Superior temporal gyrus (tissue), 1 donor: ENCODE data around the gene GRM8.

Source experiments
- DNase-seq: peaks from one replicate; pipeline ENCODE4 v3.0.0-alpha.2; 2016; ENCODE audit errors: extremely low spot score

GRM8 gene

DNA sequence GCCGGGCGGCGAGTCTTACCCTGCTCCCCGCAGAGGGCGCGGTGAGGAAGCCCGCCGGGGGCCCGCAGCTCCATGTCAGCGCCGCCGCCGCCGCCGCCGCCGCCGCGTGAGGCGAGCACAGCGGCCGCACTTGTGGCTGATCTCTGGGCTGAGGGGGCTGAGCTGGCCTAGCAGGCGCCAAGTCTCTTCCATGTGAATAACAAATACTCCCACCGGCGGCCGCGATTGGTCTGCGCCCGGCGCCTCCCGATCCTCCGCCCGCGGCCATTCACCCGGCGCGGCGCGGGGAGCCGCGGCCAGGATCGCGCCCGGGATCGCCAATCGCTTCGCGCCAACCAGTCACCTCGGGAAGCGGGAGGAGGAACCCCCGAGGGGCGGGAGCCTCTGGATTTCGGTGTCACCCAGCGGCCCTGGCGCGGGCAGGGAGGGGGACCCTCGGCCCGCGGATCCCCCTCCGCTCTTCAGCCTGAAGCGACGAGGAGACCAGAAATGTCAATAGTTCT lies at the start of gene GRM8:
Gene GRM8 (minus strand): TSS at position 164 of the 503 bp plus-strand sequence.
- no peak for DNase-seq

DNA sequence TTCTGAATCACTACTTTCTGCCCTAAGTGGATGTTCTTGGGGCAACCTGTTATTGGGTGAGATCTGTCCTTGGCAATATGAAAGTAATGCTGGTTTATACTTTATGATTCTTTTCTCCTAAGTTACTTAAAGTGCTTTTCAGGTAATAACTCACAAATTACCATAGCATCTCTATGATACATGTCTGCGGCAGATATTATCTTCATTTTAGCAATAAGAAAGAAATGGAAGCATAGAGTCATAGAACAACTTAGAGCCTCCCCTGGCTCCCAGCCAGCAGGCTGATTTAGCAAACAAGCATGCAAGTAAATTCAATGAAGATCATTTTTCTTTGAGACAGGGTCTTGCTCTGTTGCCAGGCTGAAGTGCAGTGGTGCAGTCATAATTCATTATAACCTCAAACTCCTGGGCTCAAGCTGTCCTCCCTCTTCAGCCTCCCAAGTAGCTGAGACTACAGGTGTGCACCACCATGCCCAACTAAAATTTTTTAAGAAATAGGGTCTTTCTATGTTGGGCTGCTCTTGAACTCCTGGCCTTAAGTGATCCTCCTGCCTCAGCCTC lies 38.1 kb upstream of the GRM8 start:
- DNase-seq: no peak

DNA sequence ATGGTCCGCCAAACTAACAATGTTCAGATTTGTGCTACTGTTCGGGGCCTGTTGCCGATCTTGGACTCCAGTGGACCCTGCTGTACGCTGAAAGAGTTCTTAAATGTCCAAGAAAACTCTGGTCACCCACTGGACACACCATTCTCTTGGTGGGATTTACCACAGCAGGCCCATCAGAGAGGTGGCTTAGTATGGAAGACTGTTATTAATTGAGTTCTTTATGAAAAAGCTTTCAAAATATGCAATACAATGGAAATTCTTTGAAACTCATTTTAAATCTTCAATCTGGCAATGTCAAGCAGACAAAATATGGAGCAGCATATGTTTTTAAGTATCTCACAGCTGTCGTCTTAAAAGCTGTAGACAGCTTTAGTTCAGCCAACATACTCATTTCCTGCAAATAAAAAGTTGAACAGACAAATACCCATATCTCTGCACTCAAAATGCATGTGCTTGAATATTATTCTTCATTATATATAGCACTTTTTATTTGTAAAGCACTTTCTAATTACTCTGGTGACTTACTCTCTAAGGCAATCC lies 37.4 kb upstream of the GRM8 start:
- peak; percentile 31 for DNase-seq

DNA sequence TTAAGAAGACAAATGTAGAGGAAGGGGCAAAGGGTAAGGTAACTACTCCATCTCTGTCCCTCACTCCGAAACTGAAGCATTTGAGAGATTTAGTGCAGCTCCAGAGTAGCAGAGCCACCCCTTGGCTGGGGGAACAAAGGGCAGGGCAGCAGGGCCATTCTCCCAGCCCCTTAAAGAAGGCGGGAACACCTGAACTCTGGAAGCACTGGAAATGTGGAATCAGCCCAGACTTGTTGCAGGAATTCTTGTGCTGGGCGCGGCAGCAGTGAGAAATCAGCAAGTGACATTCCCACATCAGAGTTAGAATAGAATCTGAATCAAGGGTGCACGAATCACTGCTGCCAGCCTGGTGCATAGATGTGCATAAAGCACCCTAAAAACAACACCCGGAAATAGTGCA lies 34.4 kb upstream of the GRM8 start:
- no peak for DNase-seq

DNA sequence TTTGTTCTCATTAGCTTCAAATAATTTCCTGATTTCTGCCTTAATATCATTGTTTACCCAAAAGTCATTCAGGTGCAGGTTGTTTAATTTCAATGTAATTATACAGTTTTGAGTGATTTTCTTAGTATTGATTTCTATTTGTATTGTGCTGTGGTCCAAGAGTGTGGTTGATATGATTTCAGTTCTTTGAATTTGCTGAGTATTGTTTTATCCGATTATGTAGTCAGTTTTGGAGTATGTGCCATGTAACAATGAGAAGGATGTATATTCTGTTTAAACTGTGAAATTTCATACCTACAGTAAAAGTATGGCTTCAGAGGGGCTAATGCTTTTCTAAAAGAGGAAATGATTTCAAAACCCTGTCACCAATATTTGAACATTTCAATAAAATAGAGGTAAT lies 17.4 kb upstream of the GRM8 start:
- no peak for DNase-seq

DNA sequence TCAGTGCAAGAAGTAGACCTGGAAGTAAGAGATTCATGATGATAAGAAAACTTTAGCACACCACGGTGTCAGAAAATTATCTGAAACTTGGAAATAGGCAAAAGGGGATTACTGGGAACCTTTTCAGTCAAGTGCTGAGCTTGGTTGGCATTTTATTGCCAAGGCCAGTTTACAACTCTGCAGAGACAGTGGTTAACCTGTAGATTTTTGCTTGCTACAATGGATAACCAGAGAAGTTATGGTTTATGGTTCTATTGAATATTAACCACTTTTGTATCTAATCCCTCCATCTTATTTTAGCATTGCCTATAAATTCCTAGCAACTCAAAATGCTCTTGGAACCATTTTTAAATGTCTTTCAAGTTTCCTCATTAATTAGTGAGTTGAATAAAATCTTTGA lies 13.3 kb upstream of the GRM8 start:
- no peak for DNase-seq

DNA sequence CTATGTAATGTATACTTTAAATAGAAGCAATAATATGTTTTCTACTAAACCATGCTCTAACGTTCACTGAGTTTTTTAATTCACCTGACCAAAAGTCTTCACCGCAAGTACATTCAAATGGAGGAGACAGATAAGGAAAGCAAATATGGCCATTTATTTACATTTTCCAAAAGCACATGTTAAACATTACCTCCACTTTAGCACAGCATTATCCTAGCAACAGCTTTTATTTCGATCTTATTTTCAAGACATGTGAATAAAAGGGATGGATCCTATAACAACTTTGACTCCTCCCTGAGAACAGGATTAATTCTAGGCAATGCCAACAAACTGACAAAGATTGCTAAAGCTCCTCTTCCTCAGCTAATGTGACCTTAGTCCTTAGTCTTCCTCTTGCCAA lies 11.5 kb upstream of the GRM8 start:
- no peak for DNase-seq

DNA sequence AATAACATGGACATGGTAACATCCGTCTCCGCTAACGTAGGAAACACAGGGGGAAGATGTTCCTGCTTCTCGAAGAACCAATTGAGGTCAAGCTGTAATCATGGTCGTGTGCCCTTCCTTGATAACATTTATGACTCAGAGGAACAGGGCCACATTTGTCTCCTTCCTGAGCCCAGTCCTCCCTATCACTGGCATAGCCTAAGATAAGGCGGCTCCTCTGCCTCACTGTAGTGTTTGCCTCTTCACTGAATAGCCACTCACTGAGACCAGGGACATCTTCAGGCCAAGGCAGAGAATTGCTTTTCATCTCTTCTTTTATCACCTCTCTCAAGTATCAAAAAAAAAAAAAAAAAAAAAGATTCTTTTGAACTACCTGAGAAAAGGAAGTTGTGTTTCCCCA lies 5.4 kb upstream of the GRM8 start:
- DNase-seq: no peak

DNA sequence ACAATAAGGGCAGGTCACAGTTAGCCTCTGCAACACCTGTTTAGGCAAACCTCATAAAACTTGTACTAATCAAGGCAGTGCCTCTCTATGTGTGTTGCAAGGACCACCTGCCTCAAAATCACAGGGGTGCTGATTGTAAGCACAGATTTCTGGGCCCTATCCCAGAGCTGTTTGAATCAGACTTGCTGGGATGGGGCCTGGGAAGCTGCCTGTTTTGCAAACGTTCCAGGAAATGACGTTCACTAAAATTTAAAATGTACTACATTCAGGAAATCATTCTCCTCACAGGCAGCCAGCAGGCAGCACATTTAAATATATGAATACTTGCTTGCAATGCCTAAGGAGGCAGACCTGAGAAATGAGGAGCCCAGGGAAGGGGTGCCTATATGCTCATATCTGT lies 4.3 kb upstream of the GRM8 start:
- no peak for DNase-seq

DNA sequence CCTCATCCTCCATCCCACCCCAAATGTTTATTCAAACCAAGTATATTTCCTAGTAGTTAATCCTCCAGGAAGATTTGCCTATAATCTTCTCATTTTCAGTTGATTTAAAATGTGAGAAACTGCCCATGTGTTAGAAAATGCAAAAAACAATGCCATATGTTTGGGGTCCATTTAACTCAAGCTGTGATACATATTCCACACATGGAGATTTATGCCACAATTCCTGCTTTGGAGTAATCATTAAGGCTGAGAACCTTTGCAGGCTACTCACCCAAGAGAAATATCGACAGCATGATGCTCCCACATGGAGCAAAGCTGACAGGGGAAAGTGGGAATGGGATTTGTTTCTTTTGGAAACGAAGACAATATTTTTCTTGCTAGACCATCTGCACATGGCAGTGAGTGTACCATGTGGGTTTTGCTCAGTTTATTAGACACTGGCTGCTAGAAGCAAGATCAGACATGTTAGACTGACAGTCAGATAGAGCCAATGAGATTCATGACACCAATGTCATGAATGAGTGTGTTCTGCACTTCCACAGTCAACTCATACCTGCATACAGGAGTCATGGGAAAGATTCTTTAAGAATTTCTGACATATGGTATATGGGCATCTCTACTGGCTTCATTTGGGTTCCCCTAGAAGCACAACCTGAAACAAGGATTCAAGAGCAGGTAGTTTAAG lies 3.4 kb upstream of the GRM8 start:
- DNase-seq: no peak

DNA sequence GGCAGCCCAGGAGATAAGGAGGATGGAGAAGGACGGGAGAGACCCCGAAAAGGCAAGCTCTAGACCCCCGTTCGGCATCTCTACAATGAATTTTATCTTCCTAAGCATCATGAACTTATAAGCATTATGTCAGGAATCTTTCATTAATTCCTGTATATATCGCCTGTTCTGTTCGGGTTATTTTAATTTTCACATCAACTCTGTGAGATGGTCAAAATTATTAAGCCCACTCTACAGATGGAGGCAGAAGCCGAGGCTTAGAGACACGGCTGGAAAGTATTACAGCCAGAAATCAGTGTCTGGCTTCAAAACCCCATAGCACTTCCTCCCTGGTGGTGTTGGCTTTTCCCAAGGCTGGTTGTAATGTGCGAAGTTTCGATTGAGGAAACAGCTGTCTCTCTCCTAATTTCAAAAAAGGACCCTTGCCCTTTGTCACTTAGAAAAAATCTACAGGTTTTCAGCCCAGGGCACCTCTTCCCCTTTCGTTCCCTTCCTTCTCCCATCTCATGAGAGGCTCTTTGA lies 1.5 kb upstream of the GRM8 start:
- no peak for DNase-seq

DNA sequence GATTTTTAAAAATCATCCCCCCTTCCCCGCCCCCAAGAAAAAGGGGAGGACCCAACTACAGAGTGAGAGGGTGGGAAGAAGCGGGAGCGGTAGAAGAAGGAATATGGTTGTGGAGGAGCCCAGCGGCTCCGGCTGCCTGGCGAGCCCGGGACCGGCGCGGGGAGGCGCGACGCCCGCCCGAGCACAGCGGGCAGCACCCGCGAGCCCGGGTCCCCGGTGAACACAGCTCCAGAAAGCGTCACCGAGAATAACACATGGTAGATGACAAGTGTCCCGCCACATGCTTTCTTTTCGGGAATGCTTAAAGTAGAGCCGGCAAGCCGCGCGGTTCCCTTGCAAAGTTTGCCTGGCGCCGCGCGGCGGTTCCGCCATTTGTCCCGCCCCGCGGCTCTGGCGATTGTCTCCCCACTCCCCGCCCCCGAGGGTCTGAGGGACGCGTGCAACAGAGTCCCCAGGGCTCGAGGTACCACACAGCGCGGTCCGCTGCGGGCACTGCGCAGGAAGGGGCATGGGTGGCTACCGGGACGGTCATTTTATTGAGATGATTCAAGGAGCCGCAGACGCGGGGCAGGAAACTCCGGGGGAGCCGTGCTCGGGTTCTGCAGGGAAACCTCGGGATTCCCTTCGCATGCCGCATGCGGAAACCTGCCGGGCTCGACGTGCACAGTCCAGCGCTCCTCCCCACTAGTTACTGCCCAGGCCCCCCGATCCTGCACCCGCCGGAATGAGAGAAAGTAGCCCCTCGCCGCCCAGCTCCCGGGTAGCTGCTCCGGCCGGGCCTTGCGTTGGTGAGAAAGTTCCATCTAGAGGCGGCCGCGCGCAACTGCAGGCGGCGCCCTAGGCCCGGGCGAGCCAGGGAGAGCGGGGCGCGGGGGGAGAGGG lies 781 bp upstream of the GRM8 start:
- peak; percentile 75 for DNase-seq

DNA sequence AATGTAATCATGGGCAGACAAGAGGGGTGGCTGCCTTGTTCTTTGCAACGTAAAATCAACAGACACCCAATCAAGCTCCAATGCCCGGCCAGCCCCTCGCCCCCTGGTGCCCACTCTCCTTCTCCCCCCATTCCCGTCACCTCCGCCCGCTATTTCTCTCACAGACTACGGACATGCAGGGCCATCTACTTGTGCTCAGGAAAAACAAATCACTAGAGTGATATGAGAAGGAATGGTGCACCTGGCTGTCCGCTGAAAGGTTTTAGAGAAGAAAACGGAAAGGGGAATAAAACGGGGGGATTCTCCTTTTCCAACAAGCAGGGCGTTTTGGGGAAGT lies 396 bp downstream of the GRM8 start:
- DNase-seq: no peak

DNA sequence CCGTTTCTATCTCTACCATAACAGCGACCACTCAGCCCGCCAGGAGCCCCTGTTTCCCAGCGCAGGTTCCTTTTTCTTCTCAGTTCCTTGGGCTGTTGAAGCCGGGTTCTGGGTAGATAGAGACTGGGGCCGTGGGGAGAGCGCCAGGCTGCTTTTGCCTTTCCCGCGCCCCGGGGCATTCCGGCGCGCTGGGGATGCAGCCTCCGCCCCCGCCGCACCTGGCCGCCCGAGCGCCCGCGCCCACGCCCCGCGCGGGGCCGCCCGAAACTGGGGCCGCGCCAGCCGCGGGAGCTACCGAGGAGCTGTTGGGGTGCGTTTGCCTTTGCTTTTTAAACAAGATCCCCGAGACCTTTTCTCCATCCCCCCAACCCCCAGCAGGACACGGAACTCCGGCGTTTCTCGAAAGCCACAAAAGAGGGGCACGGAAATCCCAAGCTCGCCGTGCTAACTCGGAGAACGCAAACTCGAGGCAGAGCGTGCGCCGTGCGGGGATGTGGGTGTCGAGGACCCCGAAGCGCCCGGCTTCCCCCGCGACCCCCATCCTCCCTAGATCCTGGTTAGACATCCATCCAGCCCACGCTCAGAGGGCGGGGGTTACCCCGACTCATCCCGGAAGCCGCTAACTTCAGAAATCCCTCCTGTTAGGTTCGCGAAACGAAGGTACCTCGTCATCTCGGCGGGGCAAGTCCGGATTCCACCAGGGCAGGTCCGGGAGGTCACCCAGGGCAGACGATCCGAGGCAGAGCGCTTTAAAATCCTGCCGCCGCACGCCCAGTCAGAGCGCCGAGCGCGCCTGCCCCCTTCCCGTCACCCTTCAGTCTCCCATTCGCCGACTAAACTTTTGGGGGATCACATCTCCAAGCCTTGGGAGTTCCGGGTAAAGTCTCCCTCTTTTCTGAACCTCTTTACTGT lies 1.0 kb downstream of the GRM8 start:
- DNase-seq: no peak

DNA sequence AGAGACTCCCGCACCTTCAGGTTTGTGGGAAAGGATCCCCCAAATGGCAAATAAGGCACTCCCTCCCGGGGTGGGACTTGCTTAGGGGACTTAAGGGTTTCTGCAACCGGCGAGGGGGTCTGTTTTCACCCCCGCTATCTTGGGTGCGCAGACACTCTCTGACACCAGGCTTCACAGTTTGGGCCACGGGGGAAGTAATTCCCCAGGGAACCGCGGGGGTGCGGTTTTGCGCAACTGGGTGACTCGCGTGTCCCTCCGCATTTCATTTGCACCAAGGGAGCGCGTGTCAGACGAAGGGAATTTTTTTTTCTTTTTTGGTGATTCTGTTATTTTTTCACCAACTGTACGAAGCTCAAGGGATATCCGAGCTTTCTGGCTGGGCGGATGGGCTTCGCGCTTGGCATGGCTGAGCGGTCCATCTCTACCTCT lies 1.7 kb downstream of the GRM8 start:
- DNase-seq: no peak

DNA sequence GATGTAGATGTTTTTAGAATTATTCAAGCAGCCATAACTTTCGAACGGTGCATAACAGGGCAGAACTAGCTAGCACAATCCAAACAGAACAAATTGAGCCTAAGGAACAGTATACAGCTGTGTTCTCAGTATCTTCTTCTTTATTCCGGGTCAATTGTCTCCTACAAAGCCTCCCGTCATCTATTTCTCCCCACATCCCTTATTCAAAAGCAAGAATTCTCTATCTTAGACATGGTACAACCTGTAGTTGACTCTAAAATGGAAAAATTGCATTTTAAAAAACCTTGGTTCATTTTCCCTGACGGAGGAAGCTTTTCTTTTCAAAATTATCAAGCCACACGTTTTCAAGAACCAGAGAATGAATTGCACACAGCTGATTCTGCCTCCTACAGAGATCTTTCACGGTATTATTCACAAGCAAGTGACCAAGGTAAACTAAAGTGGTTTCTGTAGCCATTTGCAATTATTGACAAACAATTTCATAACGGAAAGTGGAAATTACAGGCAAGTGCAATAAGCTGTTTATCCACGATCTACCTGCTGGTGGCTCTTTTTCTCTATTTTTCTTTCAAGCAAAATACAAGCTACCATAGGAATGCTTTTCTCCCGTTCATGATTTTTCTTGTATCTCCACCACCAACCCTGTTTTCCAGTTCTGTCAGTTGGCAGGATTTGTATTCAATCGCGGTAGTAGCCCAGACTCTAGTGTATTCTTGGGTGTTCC lies 2.3 kb downstream of the GRM8 start:
- peak; percentile 64 for DNase-seq

DNA sequence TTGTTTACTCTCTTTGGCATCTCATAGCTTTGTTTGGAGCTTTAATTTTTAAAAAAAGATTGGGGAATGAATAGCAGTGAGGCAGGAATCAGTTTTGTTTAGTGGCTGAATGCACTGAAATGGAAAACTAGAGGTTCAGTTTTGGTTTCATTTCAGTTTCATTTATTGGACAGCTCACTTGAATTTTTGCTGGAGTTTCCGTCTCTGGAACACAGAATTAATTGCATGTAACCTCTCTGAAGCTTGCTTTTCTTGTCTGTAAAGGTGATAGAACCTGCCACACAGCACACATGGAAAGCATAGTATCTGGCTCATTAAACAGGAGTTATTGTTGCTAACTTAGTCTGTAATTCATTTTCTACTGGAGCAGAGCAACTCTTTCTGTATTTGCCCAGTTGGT lies 7.1 kb downstream of the GRM8 start:
- no peak for DNase-seq

DNA sequence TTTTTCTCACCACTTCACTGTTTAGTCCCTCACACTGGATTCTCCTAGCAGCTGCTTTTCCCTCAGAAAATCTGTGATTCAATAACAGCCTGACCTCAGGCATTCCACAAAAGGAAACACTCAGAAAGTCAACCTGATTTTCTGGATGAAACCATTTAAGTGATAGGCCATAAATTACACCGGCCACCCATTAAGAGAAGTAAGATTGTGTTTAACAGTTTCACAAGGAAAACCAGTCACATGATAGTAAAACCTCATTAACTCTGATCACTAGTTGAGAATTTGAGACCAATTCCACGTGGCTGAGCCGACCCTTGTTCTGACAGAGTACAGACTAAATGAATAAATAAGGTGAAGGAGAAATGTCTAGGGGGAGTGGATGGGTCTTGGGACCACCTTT lies 7.7 kb downstream of the GRM8 start:
- no peak for DNase-seq

DNA sequence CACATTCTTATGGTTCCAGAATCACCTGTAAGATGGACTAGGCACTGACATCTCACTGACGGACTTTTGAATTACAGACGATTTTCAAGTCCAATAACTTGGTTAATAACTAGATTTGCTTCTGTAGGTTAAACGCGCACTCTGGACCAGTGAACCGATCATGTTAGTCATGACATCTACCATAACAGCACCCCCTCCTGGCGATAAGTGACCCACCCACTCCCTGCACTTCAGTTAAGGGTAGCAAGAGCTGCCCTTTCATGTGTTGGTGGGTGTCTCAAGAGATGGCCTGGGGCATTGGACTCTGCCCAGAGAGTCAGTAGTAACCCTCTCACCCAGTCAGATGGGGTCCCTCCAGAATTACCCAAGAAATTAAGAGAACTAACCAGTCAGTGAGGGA lies 12.9 kb downstream of the GRM8 start:
- DNase-seq: no peak

DNA sequence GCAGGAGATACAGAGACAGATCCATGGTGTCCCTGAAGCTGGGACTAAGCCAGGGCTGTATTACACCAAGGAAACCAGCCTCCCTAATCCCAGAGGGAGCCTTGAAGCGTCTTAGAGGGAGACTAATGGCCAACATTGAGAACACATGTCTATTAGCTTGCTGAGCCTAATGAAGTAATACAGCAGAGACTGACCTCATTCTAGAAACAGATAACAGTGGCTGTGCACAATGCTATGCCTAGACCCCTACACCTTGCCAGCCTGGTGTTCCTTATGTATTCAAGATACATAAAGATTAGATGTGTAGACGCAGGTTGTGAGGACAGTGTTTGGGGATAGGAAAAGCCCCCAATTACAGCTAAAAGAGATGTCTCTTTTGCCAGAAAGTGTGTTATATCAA lies 19.1 kb downstream of the GRM8 start:
- no peak for DNase-seq

DNA sequence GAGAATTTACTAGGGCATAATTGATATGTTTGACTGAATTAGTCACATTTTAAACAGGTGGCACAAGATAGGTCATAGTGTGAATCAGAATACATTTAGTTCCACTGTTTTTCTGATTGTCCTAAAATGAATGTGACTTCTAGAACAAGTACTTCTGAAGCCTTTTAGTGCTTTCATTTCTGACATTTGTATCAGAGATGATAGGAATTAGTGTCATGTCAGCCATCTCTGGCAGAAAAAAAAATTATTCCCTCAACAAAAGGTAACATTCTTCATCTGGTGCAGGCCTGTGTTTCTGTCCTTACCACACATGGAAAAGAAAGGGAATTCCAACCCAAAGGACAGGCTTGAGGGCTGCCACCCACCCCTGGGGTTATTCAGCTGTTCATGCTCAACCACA lies 21.3 kb downstream of the GRM8 start:
- DNase-seq: no peak
